D721Med (cell line): ENCODE data around the gene PARD6A.

ENCODE experiments used
- DNase-seq: peaks from one replicate; pipeline ENCODE4 v3.0.0; 2011; ENCODE audit warnings: low spot score; ENCODE audit not compliant: insufficient read length
- FAIRE-seq: peaks from 2 replicates; lab custom pipeline; 2011; peaks lifted over from hg19 to GRCh38; lab: Jason Lieb, UNC
- TF ChIP-seq, protein P1 (sequence below): IDR thresholded peaks from 2 replicates; pipeline ENCODE4 v1.5.1; 2012; ENCODE audit warnings: mild to moderate bottlenecking, control low read depth; ENCODE audit not compliant: insufficient read depth; ENCODE audit errors: missing control alignments

The PARD6A gene

GRCh38 chr16:67708368-67708771 lies 47.6 kb downstream of the PARD6A start:
- no peak for FAIRE-seq
- no peak for DNase-seq
- TF ChIP-seq, protein P1, sequence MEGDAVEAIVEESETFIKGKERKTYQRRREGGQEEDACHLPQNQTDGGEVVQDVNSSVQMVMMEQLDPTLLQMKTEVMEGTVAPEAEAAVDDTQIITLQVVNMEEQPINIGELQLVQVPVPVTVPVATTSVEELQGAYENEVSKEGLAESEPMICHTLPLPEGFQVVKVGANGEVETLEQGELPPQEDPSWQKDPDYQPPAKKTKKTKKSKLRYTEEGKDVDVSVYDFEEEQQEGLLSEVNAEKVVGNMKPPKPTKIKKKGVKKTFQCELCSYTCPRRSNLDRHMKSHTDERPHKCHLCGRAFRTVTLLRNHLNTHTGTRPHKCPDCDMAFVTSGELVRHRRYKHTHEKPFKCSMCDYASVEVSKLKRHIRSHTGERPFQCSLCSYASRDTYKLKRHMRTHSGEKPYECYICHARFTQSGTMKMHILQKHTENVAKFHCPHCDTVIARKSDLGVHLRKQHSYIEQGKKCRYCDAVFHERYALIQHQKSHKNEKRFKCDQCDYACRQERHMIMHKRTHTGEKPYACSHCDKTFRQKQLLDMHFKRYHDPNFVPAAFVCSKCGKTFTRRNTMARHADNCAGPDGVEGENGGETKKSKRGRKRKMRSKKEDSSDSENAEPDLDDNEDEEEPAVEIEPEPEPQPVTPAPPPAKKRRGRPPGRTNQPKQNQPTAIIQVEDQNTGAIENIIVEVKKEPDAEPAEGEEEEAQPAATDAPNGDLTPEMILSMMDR = no peak

GRCh38 chr16:67709050-67709449 lies 48.3 kb downstream of the PARD6A start:
- no peak for DNase-seq
- no peak for FAIRE-seq
- TF ChIP-seq, protein P1 = no peak

DNA sequence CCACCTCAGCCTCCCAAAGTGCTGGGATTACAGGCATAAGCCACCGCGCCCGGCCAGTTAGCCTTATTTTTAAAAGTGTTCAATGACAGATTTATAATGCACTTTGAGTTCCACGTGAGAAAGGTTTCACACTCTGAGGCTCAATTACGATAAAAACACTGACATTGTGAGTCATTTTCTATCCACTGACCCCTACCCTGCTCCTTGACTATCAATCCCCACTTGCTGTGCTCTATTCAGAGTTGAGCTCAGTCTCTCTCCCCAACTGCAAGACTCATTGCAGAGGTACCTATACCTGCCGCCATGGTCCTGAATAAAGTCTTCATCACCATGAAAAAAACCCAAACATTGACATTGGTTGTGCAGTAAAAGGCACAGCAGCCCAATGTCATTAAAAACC lies 49.8 kb downstream of the PARD6A start:
- TF ChIP-seq, protein P1 = no peak
- DNase-seq = no peak
- no peak for FAIRE-seq
